Mammary epithelial cell (primary cell): ENCODE measurements around the gene ATIC.

Source experiments
- EZH2 ChIP-seq: IDR thresholded peaks from 2 replicates; pipeline ENCODE4 v1.6.1; 2012; ENCODE audit warnings: low read length, inconsistent platforms, borderline replicate concordance
- TF ChIP-seq, protein P1 (sequence below), 2 donors: IDR thresholded peaks in 1 of 2; conservative IDR thresholded peaks in 1 of 2; 2 replicates each; pipeline ENCODE4 v1.5.1; 2011 to 2012; ENCODE audit warnings: inconsistent platforms in 2 of 2, low read length in 2 of 2, mild to moderate bottlenecking in 2 of 2, control low read depth in 1 of 2, low read depth in 1 of 2; ENCODE audit not compliant: insufficient read depth in 1 of 2; ENCODE audit errors: extremely low read depth in 1 of 2

DNA sequence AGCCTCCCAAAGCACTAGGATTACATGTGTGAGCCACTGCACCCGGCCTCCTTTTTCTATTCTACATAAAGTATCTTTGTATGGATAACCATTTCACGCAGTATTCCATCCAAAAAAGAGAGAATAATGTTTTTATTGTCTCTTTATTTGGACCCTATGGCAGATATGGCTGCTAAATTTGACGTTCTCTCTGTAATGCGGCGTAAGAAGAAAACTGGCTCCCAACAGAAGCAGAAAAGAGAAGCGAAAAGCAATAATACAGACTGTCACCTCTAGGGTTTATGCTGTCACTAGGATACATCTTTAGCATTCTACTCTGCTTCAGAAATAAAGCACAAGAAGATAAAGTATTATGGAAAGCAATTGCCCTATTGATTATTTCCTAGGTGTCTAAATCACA is 68.1 kb downstream of the ATIC start:
- TF ChIP-seq, protein P1, sequence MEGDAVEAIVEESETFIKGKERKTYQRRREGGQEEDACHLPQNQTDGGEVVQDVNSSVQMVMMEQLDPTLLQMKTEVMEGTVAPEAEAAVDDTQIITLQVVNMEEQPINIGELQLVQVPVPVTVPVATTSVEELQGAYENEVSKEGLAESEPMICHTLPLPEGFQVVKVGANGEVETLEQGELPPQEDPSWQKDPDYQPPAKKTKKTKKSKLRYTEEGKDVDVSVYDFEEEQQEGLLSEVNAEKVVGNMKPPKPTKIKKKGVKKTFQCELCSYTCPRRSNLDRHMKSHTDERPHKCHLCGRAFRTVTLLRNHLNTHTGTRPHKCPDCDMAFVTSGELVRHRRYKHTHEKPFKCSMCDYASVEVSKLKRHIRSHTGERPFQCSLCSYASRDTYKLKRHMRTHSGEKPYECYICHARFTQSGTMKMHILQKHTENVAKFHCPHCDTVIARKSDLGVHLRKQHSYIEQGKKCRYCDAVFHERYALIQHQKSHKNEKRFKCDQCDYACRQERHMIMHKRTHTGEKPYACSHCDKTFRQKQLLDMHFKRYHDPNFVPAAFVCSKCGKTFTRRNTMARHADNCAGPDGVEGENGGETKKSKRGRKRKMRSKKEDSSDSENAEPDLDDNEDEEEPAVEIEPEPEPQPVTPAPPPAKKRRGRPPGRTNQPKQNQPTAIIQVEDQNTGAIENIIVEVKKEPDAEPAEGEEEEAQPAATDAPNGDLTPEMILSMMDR (conservative IDR thresholded peaks at IDR 0.05 in 1 of 2, IDR thresholded peaks at IDR 0.05 in 1 of 2; ENCODE audit: extremely low read depth in 1 of 2, insufficient read depth in 1 of 2, low read depth in 1 of 2, low read length in 2 of 2) = no peak
- no peak for TF ChIP-seq EZH2
